ENCODE data around the gene FNDC3B. TPM values are rescaled to one million over a fixed set of nuclear protein-coding genes. Genes with fewer than 3 reads are reported as not detected.
"Not testable (repeated sequence)": the region's sequence is repeated elsewhere in the genome, so short reads cannot be mapped to it uniquely, and the experiment has no call there.

The FNDC3B gene
- total RNA-seq, 5 donors from 2014 or later (not counting 1 experiment from before 2014, with no cell fraction given), result 18.1 to 46.5 (median 23.5) TPM

GRCh38 chr3:171998731-171999130, 40.6 kb upstream of the FNDC3B start:
- POLR2A ChIA-PET; CTCF ChIA-PET; H3K27ac Mint-ChIP-seq; ATAC-seq (replicated peaks in 1 of 4); H3K27me3 Mint-ChIP-seq; H3K4me3 Mint-ChIP-seq; H3K4me3 ChIP-seq (ENCODE audit: control insufficient read depth in 1 of 2, extremely low read depth in 1 of 2, low read length in 1 of 2); H3K4me1 ChIP-seq (ENCODE audit: control insufficient read depth in 1 of 2, extremely low read depth in 1 of 2, insufficient read depth in 2 of 2, low read length in 2 of 2); H3K4me1 Mint-ChIP-seq; DNase-seq; H3K9me3 ChIP-seq; H3K36me3 Mint-ChIP-seq; H3K27ac ChIP-seq (ENCODE audit: low read length); H3K27me3 ChIP-seq (replicated peaks in 1 of 2; ENCODE audit: control insufficient read depth in 2 of 2, extremely low read depth in 1 of 2, insufficient read depth in 2 of 2, low read length in 1 of 2); H3K36me3 ChIP-seq (ENCODE audit: control insufficient read depth in 2 of 2, extremely low read depth in 1 of 2, insufficient read depth in 1 of 2, low read length in 1 of 2): not testable (repeated sequence)
- no CpG with 5 or more reads among the region's 24 CpGs for WGBS (ENCODE audit: insufficient coverage)
- peaks cover 3 to 16% (median 6%) of the 10 kb centered on the region in 3 donors for H3K9me3 Mint-ChIP-seq

DNA sequence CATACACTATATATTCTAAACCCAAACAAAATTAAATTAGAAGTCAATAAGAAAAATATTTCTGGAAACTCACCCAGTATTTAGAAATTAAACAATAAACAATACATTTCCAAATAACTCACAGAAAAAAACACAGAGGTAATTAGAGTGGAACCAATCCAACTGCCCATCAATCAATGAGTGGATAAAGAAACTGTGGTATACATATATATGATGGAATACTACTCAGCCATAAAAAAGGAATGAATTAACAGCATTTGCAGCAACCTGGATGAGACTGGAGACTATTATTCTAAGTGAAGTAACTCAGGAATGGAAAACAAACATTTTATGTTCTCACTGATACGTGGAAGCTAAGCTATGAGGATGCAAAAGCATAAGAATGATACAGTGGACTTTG, 37.8 kb upstream of the FNDC3B start:
- H3K4me3 Mint-ChIP-seq; H3K9me3 ChIP-seq; H3K36me3 ChIP-seq (ENCODE audit: control insufficient read depth in 2 of 2, extremely low read depth in 1 of 2, insufficient read depth in 1 of 2, low read length in 1 of 2); CTCF ChIA-PET; H3K27me3 ChIP-seq (replicated peaks in 1 of 2; ENCODE audit: control insufficient read depth in 2 of 2, extremely low read depth in 1 of 2, insufficient read depth in 2 of 2, low read length in 1 of 2); H3K36me3 Mint-ChIP-seq; H3K4me1 Mint-ChIP-seq; H3K27me3 Mint-ChIP-seq; H3K4me3 ChIP-seq (ENCODE audit: control insufficient read depth in 1 of 2, extremely low read depth in 1 of 2, low read length in 1 of 2); H3K9me3 Mint-ChIP-seq; ATAC-seq (replicated peaks in 1 of 4); DNase-seq; H3K4me1 ChIP-seq (ENCODE audit: control insufficient read depth in 1 of 2, extremely low read depth in 1 of 2, insufficient read depth in 2 of 2, low read length in 2 of 2); POLR2A ChIA-PET; H3K27ac ChIP-seq (ENCODE audit: low read length); H3K27ac Mint-ChIP-seq: not testable (repeated sequence)
- 100% methylated on average over 1 of the region's 1 CpG for WGBS (ENCODE audit: insufficient coverage)

DNA sequence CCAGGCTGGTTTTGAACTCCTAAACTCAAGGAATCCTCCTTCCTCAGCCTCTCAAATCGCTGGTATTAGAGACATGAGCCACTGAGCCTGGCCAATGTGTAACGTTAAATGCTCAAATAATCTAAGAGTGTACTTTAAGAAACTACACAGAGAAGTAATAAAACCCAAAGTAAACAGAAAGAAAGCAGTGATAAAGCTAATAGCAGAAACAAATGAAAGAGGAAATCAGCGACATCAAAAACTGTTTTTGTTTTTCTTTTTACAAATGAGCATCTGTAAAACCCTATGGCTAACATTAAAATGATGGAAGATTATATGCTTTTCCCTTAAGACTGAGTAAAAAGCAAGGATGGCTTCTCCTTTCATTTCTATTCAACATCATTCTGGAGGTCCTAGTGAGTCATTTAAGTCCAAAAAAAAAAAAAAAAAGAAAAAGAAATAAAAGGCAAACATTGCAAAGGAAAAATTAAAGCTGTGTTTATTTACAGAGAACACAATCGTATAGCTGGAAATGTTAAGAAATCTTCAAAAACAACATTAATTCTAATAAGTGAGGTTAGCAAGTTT, 36.8 kb upstream of the FNDC3B start:
- no peak overlapping the region for H3K27ac Mint-ChIP-seq
- no peak overlapping the region for H3K4me3 ChIP-seq (ENCODE audit: control insufficient read depth in 1 of 2, extremely low read depth in 1 of 2, low read length in 1 of 2)
- DNase-seq, result no peak
- H3K36me3 ChIP-seq (ENCODE audit: control insufficient read depth in 2 of 2, extremely low read depth in 1 of 2, insufficient read depth in 1 of 2, low read length in 1 of 2), result no peaks in the 10 kb centered on the region
- no peak overlapping the region for H3K4me3 Mint-ChIP-seq
- H3K27me3 Mint-ChIP-seq, result peaks cover 3 to 7% of the 10 kb centered on the region in 2 donors
- ChIA-PET CTCF (interaction anchor here in 1 of 2 donors (0.6 to 0.7 kb wide), 5 partner anchors 9 to 458 kb away, joined by 3 to 6 read pairs (median 3); no protein-coding TSS in a partner anchor), POLR2A (interaction anchor here in 1 of 2 donors (0.6 kb wide), 1 partner anchor 134 kb away, joined by 8 read pairs; no protein-coding TSS in a partner anchor)
- no peak for ATAC-seq (replicated peaks in 1 of 4)
- H3K27ac ChIP-seq (ENCODE audit: low read length), result no peak overlapping the region
- no peaks in the 10 kb centered on the region for H3K9me3 ChIP-seq
- H3K9me3 Mint-ChIP-seq, result peaks cover 0 to 6% (median 3%) of the 10 kb centered on the region in 3 donors
- H3K4me1 Mint-ChIP-seq, result no peaks in the 10 kb centered on the region
- H3K4me1 ChIP-seq (ENCODE audit: control insufficient read depth in 1 of 2, extremely low read depth in 1 of 2, insufficient read depth in 2 of 2, low read length in 2 of 2), result no peaks in the 10 kb centered on the region
- no peaks in the 10 kb centered on the region for H3K36me3 Mint-ChIP-seq
- WGBS (ENCODE audit: insufficient coverage), result no CpG with 5 or more reads among the region's 4 CpGs
- no peaks in the 10 kb centered on the region for H3K27me3 ChIP-seq (replicated peaks in 1 of 2; ENCODE audit: control insufficient read depth in 2 of 2, extremely low read depth in 1 of 2, insufficient read depth in 2 of 2, low read length in 1 of 2)

DNA sequence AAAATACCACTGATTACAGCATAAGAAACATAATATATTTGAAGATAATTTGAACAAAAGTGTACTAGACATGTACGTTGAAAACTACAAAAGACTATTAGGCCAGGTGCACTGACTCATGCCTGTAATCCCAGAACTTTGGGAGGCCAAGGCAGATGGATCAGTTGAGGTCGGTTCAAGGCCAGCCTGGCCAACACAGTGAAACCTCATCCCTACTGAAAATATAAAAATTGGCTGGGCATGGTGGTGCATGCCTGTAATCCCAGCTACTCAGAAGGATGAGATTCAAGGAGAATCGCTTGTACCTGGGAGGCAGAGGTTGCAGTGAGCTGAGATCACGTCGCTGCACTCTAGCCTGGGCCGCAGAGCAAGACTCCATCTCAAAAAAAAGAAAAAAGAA, 36.2 kb upstream of the FNDC3B start:
- H3K4me3 Mint-ChIP-seq, result no peak overlapping the region
- no peak for ATAC-seq (replicated peaks in 1 of 4)

DNA sequence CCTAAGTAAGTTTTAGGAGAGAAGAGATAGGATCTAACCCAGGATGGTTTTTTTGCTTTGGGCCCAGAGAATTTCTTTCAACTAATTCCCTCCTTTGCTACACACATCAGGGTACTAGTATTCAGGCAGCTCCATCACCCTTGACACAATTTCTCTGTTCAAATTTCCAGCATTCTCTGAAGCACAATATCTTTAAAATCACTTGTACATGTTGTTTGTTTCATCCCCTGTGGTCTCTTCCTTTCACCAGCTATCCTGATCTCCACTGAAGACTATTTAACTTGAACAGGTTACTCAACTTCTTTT, 32.4 kb upstream of the FNDC3B start:
- H3K27ac ChIP-seq (ENCODE audit: low read length), result no peak overlapping the region
- no peaks in the 10 kb centered on the region for H3K4me1 Mint-ChIP-seq
- no peaks in the 10 kb centered on the region for H3K9me3 Mint-ChIP-seq
- no peak for ATAC-seq (replicated peaks in 1 of 4)
- H3K36me3 Mint-ChIP-seq, result no peaks in the 10 kb centered on the region
- POLR2A ChIA-PET, result interaction anchor here in 1 of 2 donors (0.6 kb wide), 1 partner anchor 34 kb away, joined by 7 read pairs; no protein-coding TSS in a partner anchor
- no peaks in the 10 kb centered on the region for H3K36me3 ChIP-seq (ENCODE audit: control insufficient read depth in 2 of 2, extremely low read depth in 1 of 2, insufficient read depth in 1 of 2, low read length in 1 of 2)
- H3K4me1 ChIP-seq (ENCODE audit: control insufficient read depth in 1 of 2, extremely low read depth in 1 of 2, insufficient read depth in 2 of 2, low read length in 2 of 2), result no peaks in the 10 kb centered on the region
- DNase-seq, result no peak
- no peak overlapping the region for H3K4me3 Mint-ChIP-seq
- H3K27me3 ChIP-seq (replicated peaks in 1 of 2; ENCODE audit: control insufficient read depth in 2 of 2, extremely low read depth in 1 of 2, insufficient read depth in 2 of 2, low read length in 1 of 2), result no peaks in the 10 kb centered on the region
- CTCF ChIA-PET, result interaction anchor here (0.5 to 0.8 kb wide), 3 partner anchors 11 to 216 kb away, joined by 3 to 5 read pairs (median 3); no protein-coding TSS in a partner anchor
- H3K9me3 ChIP-seq, result no peaks in the 10 kb centered on the region
- H3K27me3 Mint-ChIP-seq, result peaks cover 0 to 3% of the 10 kb centered on the region in 2 donors
- no peak overlapping the region for H3K4me3 ChIP-seq (ENCODE audit: control insufficient read depth in 1 of 2, extremely low read depth in 1 of 2, low read length in 1 of 2)
- no peak overlapping the region for H3K27ac Mint-ChIP-seq

More for the DNA sequence above, 36.2 kb upstream of the FNDC3B start:
- Histone ChIP-seq H3K4me3 (ENCODE audit: control insufficient read depth in 1 of 2, extremely low read depth in 1 of 2, low read length in 1 of 2) (no peak overlapping the region), H3K36me3 (ENCODE audit: control insufficient read depth in 2 of 2, extremely low read depth in 1 of 2, insufficient read depth in 1 of 2, low read length in 1 of 2) (no peaks in the 10 kb centered on the region), H3K9me3 (no peaks in the 10 kb centered on the region), H3K27me3 (replicated peaks in 1 of 2; ENCODE audit: control insufficient read depth in 2 of 2, extremely low read depth in 1 of 2, insufficient read depth in 2 of 2, low read length in 1 of 2) (no peaks in the 10 kb centered on the region), H3K27ac (ENCODE audit: low read length) (no peak overlapping the region), H3K4me1 (ENCODE audit: control insufficient read depth in 1 of 2, extremely low read depth in 1 of 2, insufficient read depth in 2 of 2, low read length in 2 of 2) (no peaks in the 10 kb centered on the region)
- Mint-ChIP-seq H3K4me1 (no peaks in the 10 kb centered on the region), H3K27me3 (peaks cover 3 to 7% of the 10 kb centered on the region in 2 donors), H3K27ac (no peak overlapping the region), H3K36me3 (no peaks in the 10 kb centered on the region), H3K9me3 (peaks cover 0 to 6% (median 3%) of the 10 kb centered on the region in 3 donors)
- DNase-seq, result no peak
- WGBS (ENCODE audit: insufficient coverage), result 93% methylated on average over 3 of the region's 6 CpGs
- ChIA-PET POLR2A (interaction anchor here in 1 of 2 donors (0.6 kb wide), 2 partner anchors 47 to 133 kb away, joined by 4 to 8 read pairs; no protein-coding TSS in a partner anchor), CTCF (interaction anchor here in 1 of 2 donors (0.6 to 0.7 kb wide), 5 partner anchors 10 to 459 kb away, joined by 3 to 6 read pairs (median 3); no protein-coding TSS in a partner anchor)

DNA sequence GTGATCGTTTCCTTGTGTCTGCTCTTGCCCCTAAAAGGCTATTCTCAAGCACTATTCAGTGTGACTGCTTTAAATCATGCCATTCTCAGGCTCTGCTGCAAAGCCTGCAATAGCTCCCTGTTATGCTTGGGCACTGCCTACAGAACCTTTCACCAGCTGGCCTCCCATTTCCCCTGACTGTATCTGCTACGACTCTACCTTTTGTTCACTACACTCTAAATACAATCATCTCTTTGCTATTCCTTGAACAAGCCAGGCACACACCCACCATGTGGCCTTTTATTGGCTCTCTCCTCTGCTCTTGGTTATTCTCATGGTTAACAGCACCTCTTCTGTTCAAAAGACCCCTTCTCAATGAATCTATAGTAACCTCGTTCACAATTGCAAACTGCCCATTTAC, 29.6 kb upstream of the FNDC3B start:
- peaks cover 0 to 3% of the 10 kb centered on the region in 2 donors for H3K27me3 Mint-ChIP-seq
- 89% methylated on average over 2 of the region's 3 CpGs for WGBS (ENCODE audit: insufficient coverage)
- H3K36me3 Mint-ChIP-seq, result no peaks in the 10 kb centered on the region
- Histone ChIP-seq H3K27me3 (replicated peaks in 1 of 2; ENCODE audit: control insufficient read depth in 2 of 2, extremely low read depth in 1 of 2, insufficient read depth in 2 of 2, low read length in 1 of 2) (no peaks in the 10 kb centered on the region), H3K9me3 (no peaks in the 10 kb centered on the region), H3K4me3 (ENCODE audit: control insufficient read depth in 1 of 2, extremely low read depth in 1 of 2, low read length in 1 of 2) (no peak overlapping the region), H3K27ac (ENCODE audit: low read length) (no peak overlapping the region), H3K36me3 (ENCODE audit: control insufficient read depth in 2 of 2, extremely low read depth in 1 of 2, insufficient read depth in 1 of 2, low read length in 1 of 2) (no peaks in the 10 kb centered on the region), H3K4me1 (ENCODE audit: control insufficient read depth in 1 of 2, extremely low read depth in 1 of 2, insufficient read depth in 2 of 2, low read length in 2 of 2) (no peaks in the 10 kb centered on the region)
- POLR2A ChIA-PET, result interaction anchor here in 1 of 2 donors (0.5 to 0.6 kb wide), 2 partner anchors 88 to 1140 kb away, joined by 4 to 6 read pairs; partner anchors contain the start of gene RPL22L1
- H3K4me1 Mint-ChIP-seq, result no peaks in the 10 kb centered on the region
- ATAC-seq (replicated peaks in 1 of 4) (no peak), DNase-seq (no peak)
- no peak overlapping the region for H3K27ac Mint-ChIP-seq
- H3K9me3 Mint-ChIP-seq, result no peaks in the 10 kb centered on the region
- no peak overlapping the region for H3K4me3 Mint-ChIP-seq
- CTCF ChIA-PET, result no interaction called here

All from T-cell (primary cell).